Testis (tissue), 3 donors: ENCODE data around the gene HOMER1. TPM values are rescaled to one million over a fixed set of nuclear protein-coding genes. Genes with fewer than 3 reads are reported as not detected.

Experiments used
- DNase-seq: peaks from one replicate; pipeline ENCODE4 v3.0.0-alpha.2; 2019
- H3K27ac ChIP-seq, 2 donors: fragments of 200-600 bp; sonication (generic); one replicate each; pipeline ENCODE4 v1.5.1; 2019
- H3K27me3 ChIP-seq: fragments of 200-600 bp; sonication (generic); one replicate; pipeline ENCODE4 v1.5.1; 2019
- H3K36me3 ChIP-seq: fragments of 200-600 bp; sonication (generic); one replicate; pipeline ENCODE4 v1.5.1; 2017; ENCODE audit warnings: low read depth; ENCODE audit errors: missing control alignments
- H3K4me1 ChIP-seq: fragments of 200-600 bp; sonication (generic); one replicate; pipeline ENCODE4 v1.5.1; 2019
- H3K4me3 ChIP-seq, 2 donors: fragments of 200-600 bp; sonication (generic); one replicate each; pipeline ENCODE4 v1.5.1; 2017 to 2019
- H3K9me3 ChIP-seq: fragments of 200-600 bp; sonication (generic); one replicate; pipeline ENCODE4 v1.5.1; 2017
- CTCF ChIP-seq, 3 experiments: fragments of 450-650 bp in 2 of 3; fragments of 200-600 bp in 1 of 3; sonication (generic) in 1 of 3; IDR thresholded peaks; one replicate each; pipeline ENCODE4 v1.5.1; 2016 to 2019; ENCODE audit warnings: antibody characterized with exemption in 3 of 3, mild to moderate bottlenecking in 2 of 3, moderate library complexity in 1 of 3
- POLR2A ChIP-seq: fragments of 450-650 bp; IDR thresholded peaks from one replicate; pipeline ENCODE4 v1.6.1; 2017; ENCODE audit warnings: antibody characterized with exemption, mild to moderate bottlenecking, moderate library complexity
- WGBS, 2 donors: methylation state at CpG; one replicate each; pipeline ENCODE4 v1.1.5; 2018; 5-methylcytosine and 5-hydroxymethylcytosine counted together
- intact Hi-C: fragments of 100-400 bp; cut with DNase I; formaldehyde crosslinking; loops from one replicate; pipeline ENCODE4 v1.15.1; 2023; ENCODE audit warnings: low total_unique reads
- polyA plus RNA-seq: library from polyadenylated mRNA; stranded (reverse); fragments of 350-450 nt; fragmentation: Illumina TruSeq; extraction: RNeasy Lipid Tissue Mini Kit (QIAGEN cat#74804); gene quantifications from one replicate; pipeline ENCODE4 v1.2.3, GENCODE V29; 2014; ENCODE audit warnings: low read depth, low replicate concordance; ENCODE audit not compliant: insufficient read depth
- total RNA-seq, 2 donors: library from RNA; depleted of rRNA; stranded (reverse); fragments of >200 nt; gene quantifications; one replicate each; pipeline ENCODE4 v1.2.3, GENCODE V29; 2016

HOMER1 gene
- total and polyA plus RNA-seq, 3 donors from 2014 or later, result 5.7 to 23.0 (median 20.4) TPM

GRCh38 chr5:79464695-79465332 is 49.1 kb downstream of the HOMER1 start:
- Histone ChIP-seq H3K9me3 (no peaks in the 10 kb centered on the region), H3K27me3 (no peaks in the 10 kb centered on the region), H3K36me3 (no peaks in the 10 kb centered on the region), H3K27ac (no peak overlapping the region), H3K4me3 (no peak overlapping the region), H3K4me1 (no peaks in the 10 kb centered on the region)
- intact Hi-C loops, result loop anchor here (10.0 kb wide), 1 partner anchor 330 kb away; no protein-coding TSS in a partner anchor
- peak in 2 of 3 experiments; percentile 49 to 50 for TF ChIP-seq CTCF (IDR thresholded peaks at IDR 0.05)
- no peak for TF ChIP-seq POLR2A
- no peak for DNase-seq
- 70 to 72% methylated on average over 6 of the region's 6 CpGs for WGBS, 2 donors

DNA sequence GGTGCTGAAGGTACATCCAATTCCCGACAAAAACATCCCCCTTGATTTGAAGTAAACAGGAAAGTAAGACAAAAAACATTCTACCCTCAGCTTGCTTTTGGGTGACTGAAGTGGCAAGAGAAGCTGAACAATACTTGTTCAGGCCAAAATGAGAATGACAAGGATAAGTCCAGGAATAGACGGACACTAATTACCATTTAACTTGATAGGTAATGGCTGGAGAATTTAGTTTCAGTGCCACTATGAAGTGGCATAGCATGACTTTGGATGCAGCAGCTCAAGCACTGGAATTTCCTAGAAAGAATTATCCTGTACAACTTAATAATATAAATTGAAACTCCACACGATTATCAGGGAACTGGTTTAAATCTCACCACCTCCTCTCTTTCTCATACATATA is 49.7 kb downstream of the HOMER1 start:
- H3K36me3 ChIP-seq, result no peaks in the 10 kb centered on the region
- DNase-seq, result no peak
- H3K4me3 ChIP-seq, result no peak overlapping the region
- H3K27me3 ChIP-seq, result no peaks in the 10 kb centered on the region
- intact Hi-C loops, result loop anchor here (10.0 kb wide), 1 partner anchor 329 kb away; no protein-coding TSS in a partner anchor
- H3K4me1 ChIP-seq, result no peaks in the 10 kb centered on the region
- WGBS, 2 donors, result 64 to 76% methylated on average over 3 of the region's 3 CpGs
- H3K9me3 ChIP-seq, result no peaks in the 10 kb centered on the region
- TF ChIP-seq POLR2A (no peak), CTCF (IDR thresholded peaks at IDR 0.05) (no peak)
- no peak overlapping the region for H3K27ac ChIP-seq

DNA sequence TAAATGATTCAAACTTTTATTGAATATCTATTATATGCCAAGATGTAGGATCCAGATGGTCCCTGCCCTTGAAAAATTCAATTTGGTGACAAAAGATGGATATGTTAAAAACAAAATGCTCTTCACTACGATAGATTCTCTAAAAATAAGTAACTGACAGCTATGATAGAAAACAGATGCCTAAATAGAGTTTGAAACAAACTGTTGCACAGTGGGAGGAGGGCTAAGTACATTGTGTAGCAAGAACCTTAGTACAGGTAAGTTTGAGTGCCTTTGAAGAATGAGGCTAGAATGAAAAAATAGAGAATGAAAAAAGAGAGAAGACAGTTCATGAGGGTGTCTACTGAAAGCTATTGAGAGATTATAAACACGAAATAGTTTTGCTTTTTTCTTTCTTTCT is 54.3 kb downstream of the HOMER1 start:
- no peak for DNase-seq
- intact Hi-C loops, result loop anchor here (10.0 kb wide), 1 partner anchor 325 kb away; no protein-coding TSS in a partner anchor
- Histone ChIP-seq H3K27ac (no peak overlapping the region), H3K4me3 (no peak overlapping the region), H3K9me3 (no peaks in the 10 kb centered on the region), H3K36me3 (no peaks in the 10 kb centered on the region), H3K27me3 (no peaks in the 10 kb centered on the region), H3K4me1 (no peaks in the 10 kb centered on the region)
- TF ChIP-seq POLR2A (no peak), CTCF (IDR thresholded peaks at IDR 0.05) (no peak)
- WGBS, 2 donors, result 79 to 85% methylated on average over 2 of the region's 2 CpGs

DNA sequence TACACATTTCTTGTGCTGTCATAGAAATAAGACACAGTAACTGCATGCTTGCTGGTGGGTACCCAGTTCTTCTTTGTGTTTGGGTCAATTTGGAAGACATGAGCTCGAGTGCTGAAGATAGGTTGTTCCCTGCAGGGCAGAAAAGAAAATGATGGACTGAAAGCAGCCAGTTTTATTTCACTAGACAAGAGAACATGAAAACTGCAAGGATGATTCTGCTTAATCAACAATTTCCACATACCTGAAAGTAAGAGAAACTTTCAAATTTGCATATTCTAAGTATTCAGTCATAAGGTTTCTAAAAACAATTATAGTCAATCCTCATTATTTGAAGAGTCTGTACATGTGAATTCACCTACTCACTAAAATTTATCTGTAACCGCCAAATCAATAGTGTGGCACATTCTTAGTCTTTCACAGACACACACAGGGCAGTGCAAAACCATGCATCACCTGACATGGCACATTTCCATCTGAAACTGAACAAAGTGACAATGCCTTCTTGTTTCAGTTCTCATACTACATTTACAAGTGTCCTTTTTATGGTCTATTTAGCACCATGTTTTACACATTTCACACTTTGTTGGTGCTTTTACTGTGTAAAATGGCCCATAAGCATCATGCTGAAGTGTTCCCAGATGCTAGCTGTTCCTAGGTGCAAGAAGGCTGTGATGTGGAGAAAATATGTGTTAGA is 56.9 kb downstream of the HOMER1 start:
- no peaks in the 10 kb centered on the region for H3K9me3 ChIP-seq
- no peak for DNase-seq
- WGBS, 2 donors, result 74 to 87% methylated on average over 2 of the region's 2 CpGs
- no peaks in the 10 kb centered on the region for H3K27me3 ChIP-seq
- intact Hi-C loops, result no loop called here
- no peak overlapping the region for H3K27ac ChIP-seq
- H3K4me3 ChIP-seq, result no peak overlapping the region
- no peak for TF ChIP-seq POLR2A
- no peak for TF ChIP-seq CTCF (IDR thresholded peaks at IDR 0.05)
- no peaks in the 10 kb centered on the region for H3K4me1 ChIP-seq
- no peaks in the 10 kb centered on the region for H3K36me3 ChIP-seq

DNA sequence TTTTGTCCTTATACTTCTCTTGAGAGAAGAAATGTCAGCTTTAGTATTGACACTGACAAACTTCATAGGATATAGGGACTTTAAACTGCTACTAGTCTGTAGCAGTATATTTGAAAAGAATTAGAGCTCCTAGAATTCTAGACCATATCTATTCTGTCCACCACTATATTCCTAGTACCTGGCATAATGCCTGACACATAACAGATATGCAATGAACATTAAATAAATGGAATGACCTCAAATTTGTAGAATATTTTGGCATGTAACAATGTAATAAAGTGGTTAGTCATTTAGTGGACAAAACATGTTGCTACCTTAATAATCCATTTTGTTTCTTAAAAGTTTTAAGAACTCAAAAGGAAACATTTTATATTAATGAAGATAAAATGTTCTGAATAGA is 57.5 kb downstream of the HOMER1 start:
- Histone ChIP-seq H3K27ac (no peak overlapping the region), H3K9me3 (no peaks in the 10 kb centered on the region), H3K27me3 (no peaks in the 10 kb centered on the region), H3K36me3 (no peaks in the 10 kb centered on the region), H3K4me3 (no peak overlapping the region), H3K4me1 (no peaks in the 10 kb centered on the region)
- intact Hi-C loops, result no loop called here
- DNase-seq, result no peak
- TF ChIP-seq CTCF (IDR thresholded peaks at IDR 0.05), result no peak
- TF ChIP-seq POLR2A, result no peak
